GM15510 (cell line): ENCODE results near the gene CYFIP2.

Experiments used
- POLR2A ChIP-seq: IDR thresholded peaks from 3 replicates; pipeline ENCODE4 v1.6.1; 2011; ENCODE audit warnings: borderline replicate concordance; ENCODE audit not compliant: insufficient read length; ENCODE audit errors: extremely low read depth

The CYFIP2 gene

GRCh38 chr5:157312492-157312891 is 46.6 kb downstream of the CYFIP2 start:
- no peak for TF ChIP-seq POLR2A

GRCh38 chr5:157322581-157322980 is 56.7 kb downstream of the CYFIP2 start:
- no peak for TF ChIP-seq POLR2A

GRCh38 chr5:157323107-157323706 is 57.3 kb downstream of the CYFIP2 start:
- TF ChIP-seq POLR2A = no peak

- TF ChIP-seq POLR2A = no peak
Measured at GRCh38 chr5:157324237-157324636, 58.3 kb downstream of the CYFIP2 start.

- TF ChIP-seq POLR2A = no peak
Measured at GRCh38 chr5:157326440-157327005, 60.6 kb downstream of the CYFIP2 start.

- no peak for TF ChIP-seq POLR2A
Measured at GRCh38 chr5:157327771-157328170, 61.8 kb downstream of the CYFIP2 start.

- TF ChIP-seq POLR2A = no peak
Measured at GRCh38 chr5:157328277-157328912, 62.5 kb downstream of the CYFIP2 start.

- no peak for TF ChIP-seq POLR2A
Measured at GRCh38 chr5:157331807-157332206, 65.9 kb downstream of the CYFIP2 start.

- TF ChIP-seq POLR2A = no peak
Measured at GRCh38 chr5:157335534-157336422, 69.9 kb downstream of the CYFIP2 start.

GRCh38 chr5:157336423-157336744 is 70.5 kb downstream of the CYFIP2 start:
- no peak for TF ChIP-seq POLR2A

GRCh38 chr5:157339409-157339808 is 73.5 kb downstream of the CYFIP2 start:
- TF ChIP-seq POLR2A = no peak

GRCh38 chr5:157342822-157343402 is 77.0 kb downstream of the CYFIP2 start:
- TF ChIP-seq POLR2A = no peak

GRCh38 chr5:157343842-157344790 is 78.2 kb downstream of the CYFIP2 start:
- no peak for TF ChIP-seq POLR2A

GRCh38 chr5:157345067-157345466 is 79.1 kb downstream of the CYFIP2 start:
- TF ChIP-seq POLR2A = no peak
